Globus pallidus (tissue), 1 donor: ENCODE data around the gene GPRC5A.

ENCODE experiments used
- DNase-seq: peaks from one replicate; pipeline ENCODE4 v3.0.0-alpha.2; 2015; ENCODE audit warnings: low spot score

The GPRC5A gene

GRCh38 chr12:12909995-12910420 is 18.6 kb downstream of the GPRC5A start:
- DNase-seq = no peak

- no peak for DNase-seq
Measured at GRCh38 chr12:12912711-12913110, 21.3 kb downstream of the GPRC5A start.

- DNase-seq = no peak
Measured at GRCh38 chr12:12915656-12916055, 24.3 kb downstream of the GPRC5A start.

GRCh38 chr12:12916135-12916944 is 25.0 kb downstream of the GPRC5A start:
- peak; percentile 92 for DNase-seq

- DNase-seq = no peak
Measured at GRCh38 chr12:12917517-12917916, 26.2 kb downstream of the GPRC5A start.

- DNase-seq = no peak
Measured at GRCh38 chr12:12918781-12919389, 27.5 kb downstream of the GPRC5A start.

GRCh38 chr12:12919666-12920435 is 28.5 kb downstream of the GPRC5A start:
- DNase-seq = no peak

- no peak for DNase-seq
Measured at GRCh38 chr12:12922191-12922616, 30.8 kb downstream of the GPRC5A start.

- DNase-seq = no peak
Measured at GRCh38 chr12:12922978-12923377, 31.6 kb downstream of the GPRC5A start.

- DNase-seq = no peak
Measured at GRCh38 chr12:12924169-12924568, 32.8 kb downstream of the GPRC5A start.

GRCh38 chr12:12925388-12925787 is 34.0 kb downstream of the GPRC5A start:
- DNase-seq = no peak

GRCh38 chr12:12926571-12927071 is 35.3 kb downstream of the GPRC5A start:
- no peak for DNase-seq

GRCh38 chr12:12927211-12928079 is 36.1 kb downstream of the GPRC5A start:
- no peak for DNase-seq

- DNase-seq = no peak
Measured at GRCh38 chr12:12929696-12930095, 38.3 kb downstream of the GPRC5A start.

GRCh38 chr12:12930633-12931219 is 39.4 kb downstream of the GPRC5A start:
- no peak for DNase-seq

- no peak for DNase-seq
Measured at GRCh38 chr12:12933742-12934141, 42.4 kb downstream of the GPRC5A start.

GRCh38 chr12:12934556-12934955 is 43.2 kb downstream of the GPRC5A start:
- DNase-seq = no peak

- DNase-seq = no peak
Measured at GRCh38 chr12:12936983-12937491, 45.7 kb downstream of the GPRC5A start.

GRCh38 chr12:12938541-12938940 is 47.2 kb downstream of the GPRC5A start:
- peak; percentile 40 for DNase-seq

GRCh38 chr12:12939888-12940287 is 48.5 kb downstream of the GPRC5A start:
- DNase-seq = peak; percentile 35
